Epithelial cell of esophagus (primary cell): ENCODE measurements around the gene NADSYN1.

Experiments used
- DNase-seq: peaks from one replicate; pipeline ENCODE4 v3.0.0; 2010; ENCODE audit warnings: low read depth
- H3K4me3 ChIP-seq: 2 replicates; pipeline ENCODE4 v1.5.1; 2011; ENCODE audit warnings: mild to moderate bottlenecking, low read length, control low read depth
- CTCF ChIP-seq: IDR thresholded peaks from 2 replicates; pipeline ENCODE4 v1.5.1; 2011; ENCODE audit warnings: low read depth, mild to moderate bottlenecking, low read length, control low read depth, inconsistent platforms; ENCODE audit not compliant: insufficient read depth; ENCODE audit errors: missing control alignments

NADSYN1 gene

GRCh38 chr11:71482746-71483364 lies 29.9 kb downstream of the NADSYN1 start:
- H3K4me3 ChIP-seq, result no peak overlapping the region
- DNase-seq, result no peak
- TF ChIP-seq CTCF, result no peak

- TF ChIP-seq CTCF, result no peak
- H3K4me3 ChIP-seq, result no peak overlapping the region
- no peak for DNase-seq
Observed at GRCh38 chr11:71483692-71484091, 30.7 kb downstream of the NADSYN1 start.

GRCh38 chr11:71484248-71485062 lies 31.5 kb downstream of the NADSYN1 start:
- H3K4me3 ChIP-seq, result no peak overlapping the region
- no peak for DNase-seq
- TF ChIP-seq CTCF, result no peak

- DNase-seq, result no peak
- TF ChIP-seq CTCF, result no peak
- no peak overlapping the region for H3K4me3 ChIP-seq
Observed at GRCh38 chr11:71485063-71485399, 32.0 kb downstream of the NADSYN1 start.

- H3K4me3 ChIP-seq, result no peak overlapping the region
- no peak for DNase-seq
- TF ChIP-seq CTCF, result no peak
Observed at GRCh38 chr11:71485466-71485865, 32.5 kb downstream of the NADSYN1 start.

- no peak overlapping the region for H3K4me3 ChIP-seq
- TF ChIP-seq CTCF, result no peak
- DNase-seq, result no peak
Observed at GRCh38 chr11:71486320-71486719, 33.3 kb downstream of the NADSYN1 start.
